Esophagus squamous epithelium (tissue), 5 donors: ENCODE results near the gene ZNF273. TPM values are rescaled to one million over a fixed set of nuclear protein-coding genes. Genes with fewer than 3 reads are reported as not detected.

Source experiments
- DNase-seq: peaks from one replicate; lab custom pipeline; 2025; lab: John Stamatoyannopoulos, UW
- H3K27ac ChIP-seq, 4 donors: fragments of 200-600 bp; sonication (generic); one replicate each; pipeline ENCODE4 v1.5.1; 2016 to 2019; ENCODE audit warnings: mild to moderate bottlenecking in 1 of 4
- H3K27me3 ChIP-seq, 4 donors: fragments of 200-600 bp; sonication (generic); 1 replicate in 3 of 4; 2 replicates in 1 of 4; pipeline versions ENCODE4 v1.5.1 to v1.6.0; 2017 to 2021; ENCODE audit warnings: antibody characterized with exemption in 1 of 4
- H3K36me3 ChIP-seq, 3 donors: fragments of 200-600 bp; sonication (generic); one replicate each; pipeline ENCODE4 v1.5.1; 2016 to 2019
- H3K4me1 ChIP-seq, 3 donors: fragments of 200-600 bp; sonication (generic); one replicate each; pipeline ENCODE4 v1.5.1; 2017 to 2019
- H3K4me3 ChIP-seq, 4 donors: fragments of 200-600 bp; sonication (generic); 1 replicate in 3 of 4; 2 replicates in 1 of 4; pipeline ENCODE4 v1.5.1; 2016 to 2019; ENCODE audit warnings: mild to moderate bottlenecking in 2 of 4, moderate library complexity in 1 of 4
- H3K9me3 ChIP-seq, 3 donors: fragments of 200-600 bp; sonication (generic); one replicate each; pipeline ENCODE4 v1.5.1; 2016 to 2019
- POLR2A ChIP-seq, 4 donors: fragments of 450-650 bp; IDR thresholded peaks; one replicate each; pipeline ENCODE4 v1.6.1; 2017; ENCODE audit warnings: antibody characterized with exemption in 4 of 4, mild to moderate bottlenecking in 4 of 4, moderate library complexity in 3 of 4
- WGBS, 2 donors: methylation state at CpG; one replicate each; pipeline ENCODE4 v1.1.5; 2018; 5-methylcytosine and 5-hydroxymethylcytosine counted together
- intact Hi-C: fragments of 100-400 bp; cut with DNase I; formaldehyde crosslinking; loops from one replicate; pipeline ENCODE4 v1.15.0; 2022
- total RNA-seq, 4 donors: library from RNA; depleted of rRNA; stranded (reverse); fragments of >200 nt; gene quantifications; one replicate each; pipeline ENCODE4 v1.1.0, GENCODE V29; 2016
- TF ChIP-seq, protein P1 (sequence below), 6 experiments: fragments of 450-650 bp in 4 of 6; fragments of 200-600 bp in 2 of 6; sonication (generic) in 2 of 6; IDR thresholded peaks; one replicate each; pipeline ENCODE4 v1.5.1; 2016 to 2019; ENCODE audit warnings: antibody characterized with exemption in 6 of 6, mild to moderate bottlenecking in 4 of 6, moderate library complexity in 4 of 6
- donor health status: DM: yes; HTN: yes; CAD: no.

The ZNF273 gene
- total RNA-seq, 4 donors from 2014 or later: 8.0 to 43.3 (median 14.0) TPM

DNA sequence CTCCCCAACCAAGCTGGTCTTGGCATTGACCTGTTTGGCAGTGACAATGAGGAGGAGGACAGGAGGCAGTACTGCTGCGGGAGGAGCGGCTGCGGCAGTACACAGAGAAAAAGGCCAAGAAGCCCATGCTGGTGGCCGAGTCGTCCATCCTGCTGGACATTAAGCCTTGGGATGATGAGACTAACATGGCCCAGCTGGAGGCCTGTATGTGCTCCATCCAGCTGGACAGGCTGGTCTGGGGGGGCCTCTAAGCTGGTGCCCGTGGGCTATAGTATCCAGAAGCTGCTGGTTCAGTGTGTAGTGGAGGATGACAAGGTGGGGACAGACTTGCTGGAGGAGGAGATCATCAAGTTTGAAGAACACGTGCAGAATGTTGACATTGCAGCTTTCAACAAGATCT is 39.1 kb upstream of the ZNF273 start:
- Histone ChIP-seq H3K9me3 (no peaks in the 10 kb centered on the region), H3K36me3 (no peaks in the 10 kb centered on the region), H3K27ac (no peak overlapping the region), H3K4me1 (no peaks in the 10 kb centered on the region), H3K27me3 (no peaks in the 10 kb centered on the region), H3K4me3 (no peak overlapping the region)
- WGBS, 2 donors: 58 to 87% methylated on average over 2 to 7 of the region's 7 CpGs
- intact Hi-C loops: no loop called here
- DNase-seq: no peak
- no peak for TF ChIP-seq POLR2A (IDR thresholded peaks at IDR 0.05)
- TF ChIP-seq, protein P1, sequence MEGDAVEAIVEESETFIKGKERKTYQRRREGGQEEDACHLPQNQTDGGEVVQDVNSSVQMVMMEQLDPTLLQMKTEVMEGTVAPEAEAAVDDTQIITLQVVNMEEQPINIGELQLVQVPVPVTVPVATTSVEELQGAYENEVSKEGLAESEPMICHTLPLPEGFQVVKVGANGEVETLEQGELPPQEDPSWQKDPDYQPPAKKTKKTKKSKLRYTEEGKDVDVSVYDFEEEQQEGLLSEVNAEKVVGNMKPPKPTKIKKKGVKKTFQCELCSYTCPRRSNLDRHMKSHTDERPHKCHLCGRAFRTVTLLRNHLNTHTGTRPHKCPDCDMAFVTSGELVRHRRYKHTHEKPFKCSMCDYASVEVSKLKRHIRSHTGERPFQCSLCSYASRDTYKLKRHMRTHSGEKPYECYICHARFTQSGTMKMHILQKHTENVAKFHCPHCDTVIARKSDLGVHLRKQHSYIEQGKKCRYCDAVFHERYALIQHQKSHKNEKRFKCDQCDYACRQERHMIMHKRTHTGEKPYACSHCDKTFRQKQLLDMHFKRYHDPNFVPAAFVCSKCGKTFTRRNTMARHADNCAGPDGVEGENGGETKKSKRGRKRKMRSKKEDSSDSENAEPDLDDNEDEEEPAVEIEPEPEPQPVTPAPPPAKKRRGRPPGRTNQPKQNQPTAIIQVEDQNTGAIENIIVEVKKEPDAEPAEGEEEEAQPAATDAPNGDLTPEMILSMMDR (IDR thresholded peaks at IDR 0.05): no peak

DNA sequence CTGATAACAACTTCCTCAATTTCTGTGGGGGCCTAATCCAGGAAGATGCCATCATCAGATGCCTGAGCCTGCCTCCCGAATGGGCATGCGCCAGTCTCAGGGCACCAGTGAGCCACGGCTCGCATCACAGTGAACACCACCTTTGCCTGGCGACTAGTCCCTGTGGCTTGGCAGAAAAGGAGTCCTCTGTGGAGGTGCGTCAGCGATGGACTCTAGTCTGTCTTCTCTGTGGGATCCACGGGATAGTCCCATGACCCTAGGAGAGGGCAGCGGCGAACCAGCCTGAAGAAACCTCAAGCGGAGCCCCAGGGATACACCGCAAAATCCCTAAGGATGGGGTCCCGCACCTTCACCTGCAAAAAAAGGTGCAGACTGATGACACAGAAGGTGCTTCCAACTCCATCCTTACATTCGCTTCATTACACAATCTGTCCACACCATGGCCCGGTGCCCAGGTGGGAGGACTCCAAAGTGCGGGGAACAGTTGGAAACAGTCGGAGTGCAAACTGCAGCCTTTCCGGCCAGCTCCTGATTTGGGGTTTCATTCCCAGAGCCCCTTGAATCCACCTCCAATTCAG is 35.1 kb upstream of the ZNF273 start:
- no peak for DNase-seq
- intact Hi-C loops: no loop called here

DNA sequence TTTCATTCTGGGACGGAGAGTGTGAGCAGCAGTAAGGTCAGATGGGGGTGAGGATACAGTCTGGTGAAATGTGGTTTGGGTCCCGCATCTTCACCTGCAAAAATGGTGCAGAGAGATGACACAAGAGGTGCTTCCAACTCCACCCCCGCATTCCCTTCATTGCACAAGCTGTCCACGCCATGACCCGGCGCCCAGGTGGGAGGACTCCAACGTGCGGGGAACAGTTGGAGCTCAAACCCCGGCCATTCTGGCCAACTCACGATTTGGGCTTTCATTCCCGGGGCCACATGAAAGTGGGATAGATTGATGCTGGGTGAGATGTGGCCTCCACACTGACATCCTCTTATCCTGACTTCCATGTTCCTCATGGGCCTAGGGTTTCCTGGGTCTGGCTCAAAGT is 34.6 kb upstream of the ZNF273 start:
- Histone ChIP-seq H3K27me3 (no peaks in the 10 kb centered on the region), H3K4me3 (no peak overlapping the region), H3K36me3 (no peaks in the 10 kb centered on the region), H3K4me1 (no peaks in the 10 kb centered on the region), H3K9me3 (no peaks in the 10 kb centered on the region), H3K27ac (no peak overlapping the region)
- WGBS, 2 donors: 85 to 87% methylated on average over 10 to 11 of the region's 11 CpGs
- DNase-seq: no peak
- no peak for TF ChIP-seq POLR2A (IDR thresholded peaks at IDR 0.05)
- TF ChIP-seq, protein P1 (IDR thresholded peaks at IDR 0.05): no peak
- intact Hi-C loops: no loop called here

More for the DNA sequence above, 35.1 kb upstream of the ZNF273 start:
- Histone ChIP-seq H3K4me1 (no peaks in the 10 kb centered on the region), H3K36me3 (no peaks in the 10 kb centered on the region), H3K4me3 (no peak overlapping the region), H3K27ac (no peak overlapping the region), H3K27me3 (no peaks in the 10 kb centered on the region), H3K9me3 (no peaks in the 10 kb centered on the region)
- 87 to 88% methylated on average over 13 to 18 of the region's 18 CpGs for WGBS, 2 donors
- TF ChIP-seq POLR2A (IDR thresholded peaks at IDR 0.05): no peak
- TF ChIP-seq, protein P1 (IDR thresholded peaks at IDR 0.05): no peak

DNA sequence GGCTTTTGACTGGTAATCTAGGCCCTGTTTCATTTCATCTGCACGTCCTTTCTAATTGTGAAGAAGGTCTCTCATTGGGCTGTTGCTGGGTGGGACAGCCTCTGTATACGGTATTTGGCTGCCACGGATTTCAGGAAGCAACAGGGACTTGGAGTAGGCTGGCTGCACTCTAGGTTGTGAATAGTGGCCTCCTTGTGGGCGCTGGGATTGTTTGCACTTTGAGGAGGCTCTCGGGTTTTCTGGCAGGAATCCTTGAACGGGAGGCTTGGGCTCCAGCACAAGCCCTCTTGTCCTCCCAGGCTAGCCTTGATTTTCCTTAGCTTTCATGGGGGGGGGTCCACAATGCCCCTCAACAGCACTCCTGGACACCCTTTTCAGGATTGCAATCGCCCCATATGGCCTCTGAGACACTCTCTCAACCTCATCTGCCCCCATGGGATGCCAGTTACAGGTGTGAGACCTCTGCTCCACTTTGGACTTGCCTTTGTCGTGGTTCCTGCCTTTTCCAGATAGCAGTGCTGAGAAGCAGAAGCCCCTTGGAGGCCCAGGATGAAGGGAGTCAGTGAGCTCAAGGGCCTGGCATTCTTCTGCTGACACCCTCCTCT is 33.9 kb upstream of the ZNF273 start:
- intact Hi-C loops: no loop called here
- Histone ChIP-seq H3K36me3 (no peaks in the 10 kb centered on the region), H3K4me3 (no peak overlapping the region), H3K27ac (no peak overlapping the region), H3K9me3 (no peaks in the 10 kb centered on the region), H3K4me1 (no peaks in the 10 kb centered on the region), H3K27me3 (no peaks in the 10 kb centered on the region)
- DNase-seq: no peak
- TF ChIP-seq POLR2A (IDR thresholded peaks at IDR 0.05): no peak
- TF ChIP-seq, protein P1 (IDR thresholded peaks at IDR 0.05): no peak
- 53 to 85% methylated on average over 5 to 7 of the region's 8 CpGs for WGBS, 2 donors

DNA sequence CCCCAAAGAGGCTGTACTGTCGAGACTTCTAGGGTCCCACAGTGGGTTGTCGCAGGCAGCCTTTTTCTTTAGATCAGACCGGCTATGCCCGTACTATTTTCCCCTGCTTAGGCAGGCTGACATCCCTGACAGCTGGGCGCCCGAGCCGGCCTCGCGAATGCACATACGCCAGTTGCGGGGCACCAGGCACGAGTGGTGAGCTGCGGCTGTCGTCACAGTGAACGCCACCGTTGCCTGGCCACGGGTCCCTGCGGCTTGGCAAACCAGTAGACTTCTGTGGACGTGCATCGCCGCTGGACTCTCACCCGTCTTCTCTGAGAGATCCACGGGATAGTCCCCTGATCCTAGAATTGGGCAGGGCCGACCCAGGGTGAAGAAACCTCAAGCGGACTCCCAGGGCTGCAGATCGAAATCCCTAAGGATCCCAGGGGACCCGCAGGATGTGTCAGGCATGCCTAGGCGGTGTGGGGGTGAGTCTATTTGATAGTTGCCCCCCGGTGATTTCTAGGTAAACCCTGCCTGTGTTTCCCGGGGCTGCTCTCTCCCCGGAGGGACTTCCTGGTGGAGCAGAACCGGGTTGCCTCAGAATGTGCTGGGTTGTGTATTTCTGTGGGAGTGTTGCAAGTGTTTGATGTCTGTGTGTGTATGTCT is 33.0 kb upstream of the ZNF273 start:
- no peaks in the 10 kb centered on the region for H3K27me3 ChIP-seq

More for the DNA sequence above, 33.0 kb upstream of the ZNF273 start:
- TF ChIP-seq, protein P1 (IDR thresholded peaks at IDR 0.05): no peak
- TF ChIP-seq POLR2A (IDR thresholded peaks at IDR 0.05): no peak
- Histone ChIP-seq H3K4me3 (no peak overlapping the region), H3K9me3 (no peaks in the 10 kb centered on the region), H3K27ac (no peak overlapping the region), H3K36me3 (no peaks in the 10 kb centered on the region), H3K4me1 (no peaks in the 10 kb centered on the region)
- WGBS, 2 donors: 93 to 94% methylated on average over 25 to 29 of the region's 32 CpGs
- DNase-seq: no peak
- intact Hi-C loops: no loop called here
